Peyer's patch (tissue), 4 donors: ENCODE results near the gene METTL26.

Source experiments
- CTCF ChIP-seq, 6 experiments: fragments of 450-650 bp in 4 of 6; fragments of 200-600 bp in 2 of 6; sonication (generic) in 1 of 6; IDR thresholded peaks; one replicate each; pipeline ENCODE4 v1.5.1; 2017 to 2019; ENCODE audit warnings: antibody characterized with exemption in 6 of 6, mild to moderate bottlenecking in 3 of 6, moderate library complexity in 1 of 6
- POLR2A ChIP-seq, 2 donors: fragments of 450-650 bp; IDR thresholded peaks; one replicate each; pipeline ENCODE4 v1.5.1; 2017; ENCODE audit warnings: antibody characterized with exemption in 2 of 2, mild to moderate bottlenecking in 2 of 2, moderate library complexity in 2 of 2

DNA sequence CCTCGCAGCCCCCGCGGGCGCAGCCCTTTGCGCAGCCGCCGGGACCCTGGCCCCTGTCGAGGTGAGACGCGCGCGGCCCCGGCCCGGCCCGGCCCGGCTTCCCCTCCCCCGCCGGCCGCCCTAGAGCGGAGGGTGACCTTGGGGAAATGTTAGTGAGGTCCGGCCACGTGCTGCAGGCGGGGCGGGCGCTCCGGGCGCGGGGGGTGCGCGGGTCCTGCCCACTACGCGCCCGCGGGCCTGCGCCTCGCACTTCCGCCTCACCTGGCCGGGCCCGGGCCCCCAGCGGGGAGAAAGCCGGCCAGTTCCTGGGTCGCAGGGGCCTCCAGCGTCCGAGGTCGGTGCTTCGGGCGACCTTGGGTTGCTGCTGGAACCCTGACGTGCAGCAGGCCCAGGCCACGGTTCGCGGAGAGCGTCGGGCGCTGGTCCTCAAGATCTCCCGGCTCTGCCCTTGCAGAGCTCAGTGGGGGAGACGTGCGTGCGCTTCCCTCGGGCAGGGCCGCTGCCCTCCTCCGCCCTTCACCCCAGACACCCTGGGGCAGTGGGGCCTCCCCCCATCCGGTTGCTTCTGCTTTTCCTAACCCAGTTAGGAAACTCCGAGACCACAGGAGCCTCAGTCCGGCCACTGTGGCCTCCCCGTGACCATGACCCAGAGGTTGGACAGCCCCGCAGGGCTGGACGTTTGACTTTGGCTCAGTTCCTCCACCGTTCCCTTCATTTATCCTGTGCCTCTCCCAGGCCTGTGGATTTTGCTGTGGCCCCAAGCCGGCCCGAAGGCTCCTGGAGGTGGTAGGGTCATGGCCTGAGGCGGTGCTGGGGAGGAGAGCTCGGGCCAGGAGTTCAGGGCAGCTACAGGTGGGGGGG lies 6.3 kb upstream of the METTL26 start:
- TF ChIP-seq CTCF (IDR thresholded peaks at IDR 0.05) (peak in 1 of 6 experiments; percentile 2), POLR2A (IDR thresholded peaks at IDR 0.05) (peak; percentile 48 to 68)
